Hematopoietic multipotent progenitor cell treated with erythropoietin and hydrocortisone succinate and interleukin-3 and kit ligand, for 4 days (in vitro differentiated cells): ENCODE results near the gene ZNF683.

Experiments
- DNase-seq: peaks from one replicate; pipeline ENCODE4 v3.0.0-alpha.2; 2015

ZNF683 gene

DNA sequence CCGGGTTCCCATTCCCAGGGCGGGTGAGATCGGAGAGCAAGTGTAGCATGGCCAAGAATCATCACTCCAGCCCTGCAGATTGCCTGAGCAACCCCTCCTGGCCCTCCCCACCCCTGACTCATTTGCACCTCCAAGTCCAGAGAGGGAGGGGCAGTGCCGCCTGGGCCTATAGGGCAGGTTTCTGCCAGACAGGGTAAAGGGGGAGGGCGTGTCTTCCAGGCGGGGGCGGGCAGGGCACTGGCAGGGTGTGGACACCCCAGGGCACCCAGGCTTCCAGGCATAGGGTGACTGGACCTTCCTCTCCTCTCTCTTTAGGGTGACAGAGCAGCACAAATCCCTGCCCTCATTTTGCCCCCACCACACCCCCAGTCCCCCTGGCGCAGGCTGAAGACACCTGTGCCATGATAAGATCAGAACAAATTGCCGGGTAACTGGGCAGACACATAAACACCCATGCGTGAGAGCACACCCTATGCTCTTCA is 15.4 kb downstream of the ZNF683 start:
- DNase-seq: no peak

DNA sequence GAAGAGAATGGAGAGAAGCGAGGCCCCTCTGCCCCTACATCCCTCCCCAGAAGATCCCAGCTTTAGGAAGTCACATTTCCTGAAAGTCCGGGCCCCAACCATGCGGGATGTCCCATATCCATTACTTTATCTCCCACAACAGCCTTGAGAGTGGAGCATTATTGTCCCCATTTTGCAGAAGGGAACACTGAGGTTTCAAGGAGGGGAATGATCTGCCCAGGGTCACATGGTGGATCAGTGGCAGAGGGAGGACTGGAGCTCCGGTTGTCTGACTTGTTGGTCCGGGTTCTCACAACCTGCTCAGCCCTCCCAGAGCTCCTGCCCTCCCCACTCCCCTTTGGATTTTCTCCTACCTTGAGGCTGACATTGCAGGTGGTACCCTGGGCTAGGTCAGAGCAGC is 16.4 kb downstream of the ZNF683 start:
- no peak for DNase-seq

DNA sequence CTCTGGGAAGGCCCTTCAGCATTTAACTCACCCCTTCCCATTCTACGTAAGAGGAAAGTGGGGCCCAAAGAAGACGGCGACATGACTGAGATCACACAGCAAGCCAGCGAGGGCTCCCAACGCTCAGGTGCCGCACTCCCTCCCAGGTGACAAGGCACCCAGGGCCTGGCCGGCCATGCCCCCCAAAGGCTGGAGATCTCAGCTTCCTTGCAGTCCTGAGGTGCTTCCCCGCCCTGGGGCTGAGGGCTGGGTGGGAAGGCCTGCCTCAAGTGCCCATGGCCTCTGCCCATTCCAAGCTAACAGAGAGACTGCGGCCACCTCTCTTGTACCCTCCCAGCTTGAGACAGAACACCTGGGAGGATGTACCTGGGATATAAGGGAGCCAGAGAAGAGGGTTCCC is 17.6 kb downstream of the ZNF683 start:
- DNase-seq: no peak

DNA sequence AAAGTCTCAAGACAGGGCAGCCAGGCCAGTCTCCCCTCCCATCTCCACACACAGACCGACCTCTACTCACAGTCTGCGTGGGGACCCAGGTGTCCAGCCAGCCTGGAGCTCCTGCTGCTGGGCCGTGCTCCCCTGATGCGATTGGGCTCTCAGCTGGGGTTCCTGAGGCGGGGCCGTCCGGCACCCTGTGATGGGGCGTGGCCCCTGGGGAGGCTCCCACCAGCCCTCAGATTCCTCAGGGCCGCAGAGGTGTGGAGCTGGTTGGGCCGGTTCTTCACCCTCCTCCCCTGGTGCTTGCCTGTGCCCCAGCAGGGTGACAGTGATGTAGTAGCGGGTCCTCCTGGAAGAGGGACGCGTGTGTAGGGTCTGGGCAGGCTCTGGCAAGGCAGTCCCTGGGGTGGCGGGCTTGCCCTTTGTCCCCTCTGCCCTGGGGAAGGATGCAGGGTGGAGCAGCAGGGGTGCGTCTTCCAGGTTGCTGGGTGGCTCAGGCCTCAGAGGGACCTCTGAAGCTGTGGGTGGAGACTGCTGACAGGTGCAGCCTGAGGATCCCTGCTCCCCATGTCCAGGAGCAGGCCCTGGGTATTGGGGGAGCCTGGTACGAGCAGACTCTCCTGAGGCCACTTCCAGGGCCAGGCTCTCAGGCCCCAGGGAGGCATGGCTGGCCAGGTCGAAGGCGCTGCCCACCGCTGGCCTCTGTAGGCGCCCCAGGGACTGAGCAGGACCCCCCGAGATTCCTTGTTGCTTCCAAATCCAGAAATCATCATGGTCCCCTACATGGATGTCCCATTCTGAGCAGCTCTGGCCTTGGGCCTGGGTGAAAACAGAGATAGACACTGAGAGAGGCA is 18.4 kb downstream of the ZNF683 start, which contains the start of gene CRYBG2:
Gene CRYBG2 (minus strand): TSS at position 155 of the 845 bp plus-strand sequence. CDS start 7,473 bp downstream, outside the sequence.
- DNase-seq: no peak

DNA sequence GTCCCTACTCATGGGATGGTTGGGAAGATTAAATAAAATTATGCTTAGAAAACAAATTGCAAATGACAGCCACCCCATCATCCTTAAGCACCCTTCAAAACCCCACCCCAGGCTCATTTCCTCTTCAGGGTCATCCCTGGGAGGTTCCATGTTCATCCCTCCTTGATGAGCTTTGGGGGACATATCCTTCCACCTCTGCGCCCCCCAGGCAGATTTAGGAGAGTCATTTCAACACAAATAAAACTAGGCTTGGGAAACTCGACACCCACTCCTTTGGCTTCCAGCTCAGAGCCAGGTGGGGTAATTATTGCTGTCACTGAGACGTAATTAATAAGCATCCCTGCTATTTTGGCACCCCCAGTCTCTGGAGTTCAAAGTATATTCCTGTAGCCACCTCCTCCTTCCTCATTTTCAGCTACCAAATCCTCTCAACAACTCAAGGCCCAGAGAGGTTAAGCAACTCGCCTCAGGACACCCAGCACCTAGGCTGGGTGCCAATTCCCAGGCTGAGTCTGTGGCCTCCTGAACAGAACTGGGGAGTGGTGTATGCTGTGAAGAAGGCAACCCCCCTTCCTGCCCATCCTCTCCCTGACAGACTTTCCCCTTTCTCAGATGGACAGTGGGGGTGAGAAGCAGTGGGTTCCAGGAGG is 19.2 kb downstream of the ZNF683 start:
- no peak for DNase-seq

DNA sequence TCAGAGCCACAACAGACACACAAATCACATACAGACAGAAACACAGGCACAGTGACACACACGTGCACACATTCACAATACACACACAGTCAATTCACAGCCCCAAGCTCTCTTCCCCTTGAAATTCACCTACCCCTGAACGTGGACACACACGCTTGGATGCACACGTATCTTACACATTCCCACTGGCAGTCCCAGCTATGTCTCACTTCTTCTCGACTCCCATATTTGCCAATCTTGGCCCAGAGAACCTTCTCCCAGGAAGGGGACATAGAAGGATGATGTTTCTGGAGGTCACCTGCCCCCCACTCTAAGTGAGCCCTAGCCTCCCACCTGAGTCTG is 20.2 kb downstream of the ZNF683 start:
- no peak for DNase-seq

DNA sequence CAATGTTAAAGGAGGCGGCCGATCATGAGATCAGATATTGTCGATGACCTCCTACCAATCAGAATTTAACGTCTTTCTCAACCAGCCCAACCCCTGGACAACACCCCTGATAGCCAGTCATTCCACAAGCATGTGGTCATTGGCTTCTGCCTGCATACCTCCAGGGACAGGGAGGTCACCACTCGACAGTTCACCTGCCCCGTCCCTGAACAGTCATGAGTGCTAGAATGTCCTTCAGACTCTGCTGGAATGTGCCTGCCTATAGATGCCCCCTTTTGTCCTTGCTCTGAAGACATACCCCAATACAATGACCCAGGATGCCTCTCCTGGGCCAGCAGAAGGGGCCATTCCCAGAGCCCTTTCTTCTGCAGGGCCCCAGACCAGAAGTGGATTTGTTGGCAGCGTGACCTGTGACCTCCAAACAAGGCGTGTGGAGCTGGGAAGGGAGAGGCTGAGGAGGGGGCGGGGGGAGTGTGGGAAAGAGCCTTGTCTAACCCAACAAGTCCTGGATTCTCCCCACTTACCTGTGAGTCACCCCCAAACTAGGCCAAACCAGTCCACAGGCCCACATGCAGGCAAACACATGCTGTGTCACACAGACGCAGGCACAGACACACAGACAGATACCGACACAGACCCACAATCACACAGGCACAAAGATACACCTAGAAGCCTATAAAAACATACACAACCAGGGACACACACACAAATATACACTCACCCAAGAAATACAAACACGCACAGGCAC is 20.8 kb downstream of the ZNF683 start:
- no peak for DNase-seq

DNA sequence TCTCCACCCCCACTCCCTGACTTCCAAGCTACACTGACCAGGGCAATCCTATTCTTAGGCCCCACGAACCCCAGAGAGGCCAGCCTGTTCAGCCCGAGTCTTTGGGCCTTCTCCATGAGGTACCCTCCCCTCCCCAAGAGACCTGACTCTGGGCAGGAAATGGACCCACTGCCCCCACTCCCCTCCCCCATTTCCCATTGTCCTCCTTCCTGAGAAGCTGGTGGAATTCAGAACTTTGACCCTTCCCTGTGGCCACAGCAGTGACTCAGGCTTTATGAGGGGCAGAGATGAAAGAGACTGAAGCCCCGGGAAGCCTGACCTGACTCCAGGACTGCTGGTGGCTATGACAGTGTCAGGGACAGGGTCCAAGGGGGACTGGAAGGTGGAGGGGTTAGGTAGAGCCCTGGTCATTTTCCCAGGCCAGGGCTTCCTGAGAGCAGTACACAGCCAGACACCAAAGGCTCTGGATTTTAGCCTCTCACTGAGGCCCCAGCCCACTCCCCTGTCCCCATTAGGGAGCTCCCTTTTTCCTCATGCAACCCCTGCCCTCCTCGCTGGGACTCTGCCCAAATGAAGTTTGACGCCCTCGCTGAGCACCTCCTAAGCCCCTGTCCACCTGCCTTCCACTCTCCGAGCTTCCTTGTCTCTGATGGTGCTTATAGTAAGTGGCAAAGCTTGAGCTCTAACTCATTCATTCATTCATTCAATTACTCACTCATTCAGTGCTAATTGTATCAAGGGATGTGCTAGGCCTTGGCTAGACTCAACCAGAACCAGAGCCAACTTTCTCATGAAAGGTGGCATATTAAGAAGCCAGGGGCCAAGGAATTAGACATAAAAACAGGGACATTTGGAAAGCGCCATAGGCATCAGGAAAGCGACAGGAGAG is 21.6 kb downstream of the ZNF683 start:
- no peak for DNase-seq

DNA sequence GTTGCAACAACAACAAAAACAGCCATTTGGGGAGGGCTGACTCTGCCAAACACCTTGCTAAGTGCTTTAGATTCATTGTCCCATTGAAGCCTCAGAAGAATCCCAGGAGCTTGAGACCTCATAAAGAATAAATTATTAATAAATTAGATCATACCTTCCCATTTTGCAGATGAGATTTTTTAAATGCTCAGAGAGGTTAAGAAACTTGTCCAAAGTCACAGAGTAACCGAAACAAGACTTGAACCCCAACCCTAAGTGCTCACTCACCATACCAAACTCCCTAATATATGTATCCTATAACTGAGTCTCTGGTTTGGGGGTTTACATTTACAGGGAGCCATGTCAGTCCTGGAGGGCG is 22.2 kb downstream of the ZNF683 start:
- DNase-seq: no peak

DNA sequence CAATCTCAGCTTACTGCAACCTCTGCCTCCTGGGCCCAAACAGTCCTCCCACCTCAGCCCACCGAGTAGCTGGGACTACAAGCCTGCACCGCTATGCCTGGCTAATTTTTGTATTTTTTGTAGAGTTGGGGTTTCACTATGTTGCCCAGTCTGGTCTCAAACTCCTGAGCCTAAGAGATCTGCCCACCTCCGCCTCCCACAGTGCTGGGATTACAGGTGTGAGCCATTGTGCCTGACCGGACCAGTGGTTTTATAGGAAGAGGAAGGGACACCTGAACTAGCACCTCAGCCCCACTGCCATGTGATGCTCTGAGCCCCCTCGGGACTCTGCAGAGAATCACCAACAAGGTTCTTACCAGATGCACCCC is 22.7 kb downstream of the ZNF683 start:
- DNase-seq: no peak

DNA sequence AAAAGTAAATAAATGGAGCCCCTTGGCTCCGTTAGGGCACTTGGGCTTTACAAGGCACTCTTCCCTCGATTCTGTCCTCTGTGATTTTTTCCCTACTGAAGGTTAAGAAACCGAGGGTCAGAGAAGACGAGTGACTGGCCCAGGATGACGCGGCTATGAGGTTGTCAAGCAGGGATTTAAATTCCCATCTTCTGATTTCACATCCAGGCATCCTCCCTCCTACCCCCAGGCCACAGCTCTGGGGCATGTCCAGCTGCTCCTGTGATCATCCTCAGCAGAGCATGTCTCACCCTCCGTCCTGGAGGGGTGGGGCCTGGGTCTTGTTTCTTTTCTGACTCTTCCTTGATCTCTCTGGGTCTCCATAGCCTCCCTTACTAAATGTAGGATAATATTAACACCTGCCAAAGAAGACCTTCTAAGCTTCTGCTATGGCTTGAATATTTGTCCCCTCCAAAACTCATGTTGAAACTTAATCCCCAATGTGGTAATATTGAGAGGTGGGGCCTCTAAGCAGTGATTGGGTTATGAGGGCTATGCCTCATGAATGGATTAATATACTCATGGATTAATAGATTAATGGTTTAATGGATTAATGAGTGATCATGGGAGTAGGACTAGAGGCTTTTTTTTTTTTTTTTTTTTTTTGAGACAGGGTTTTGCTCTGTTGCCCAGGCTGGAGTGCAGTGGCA is 23.2 kb downstream of the ZNF683 start:
- DNase-seq: no peak

DNA sequence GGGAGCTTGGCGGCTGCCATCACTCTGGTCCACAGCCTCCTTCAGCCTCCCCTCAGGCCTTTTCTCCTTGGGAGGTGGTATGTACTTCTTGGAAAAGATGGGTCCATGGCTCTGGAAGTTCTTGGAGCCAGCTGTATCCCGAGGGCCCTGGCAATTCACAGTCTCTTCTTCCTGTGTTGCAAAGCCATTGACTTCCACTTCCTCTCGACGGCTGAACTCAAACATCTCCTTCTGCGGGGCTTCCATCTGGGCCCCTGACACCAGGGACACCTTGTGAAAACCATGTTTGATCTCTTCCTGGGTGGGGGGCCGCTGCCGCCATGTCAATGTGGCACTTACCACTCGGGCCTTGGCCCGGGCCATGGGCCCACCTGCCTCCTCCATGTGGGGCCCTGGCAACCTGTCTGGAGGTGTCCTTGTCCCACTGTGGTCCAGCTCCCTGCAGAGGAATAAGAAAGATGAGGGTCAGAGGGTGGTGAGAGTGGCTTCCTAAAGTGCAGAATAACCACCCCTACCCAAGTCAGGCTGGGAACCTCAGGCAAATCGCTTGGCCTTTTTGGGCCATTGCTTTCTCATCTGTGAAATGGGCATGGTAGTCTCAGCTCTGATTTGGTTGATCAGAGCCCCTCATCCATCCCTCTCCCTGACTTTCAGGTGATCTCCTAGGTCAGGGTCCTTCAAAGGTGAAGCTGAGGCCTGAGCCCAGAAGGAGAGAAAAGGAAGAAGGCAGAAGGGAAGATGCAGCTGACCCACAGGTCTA is 26.1 kb downstream of the ZNF683 start:
- no peak for DNase-seq

DNA sequence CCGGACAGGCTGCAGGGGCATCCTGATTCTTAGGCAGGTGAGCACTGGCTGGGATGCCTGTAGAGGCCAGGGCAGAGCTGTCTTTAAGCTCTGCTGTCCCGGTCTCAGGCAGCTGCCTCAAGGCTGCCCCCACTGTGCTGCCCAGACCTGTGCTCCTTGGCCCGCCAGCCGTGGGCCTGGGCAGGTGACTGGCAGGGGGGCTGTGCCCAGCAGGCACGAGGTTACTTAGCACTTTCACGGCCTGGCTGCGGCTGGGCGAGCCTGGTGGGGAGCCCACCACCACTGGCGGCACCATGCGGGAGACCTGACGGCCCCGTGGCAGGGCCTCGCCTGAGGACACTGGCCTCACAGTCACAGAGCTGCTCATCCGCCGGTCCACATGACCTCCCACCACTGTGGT is 26.8 kb downstream of the ZNF683 start:
- no peak for DNase-seq

DNA sequence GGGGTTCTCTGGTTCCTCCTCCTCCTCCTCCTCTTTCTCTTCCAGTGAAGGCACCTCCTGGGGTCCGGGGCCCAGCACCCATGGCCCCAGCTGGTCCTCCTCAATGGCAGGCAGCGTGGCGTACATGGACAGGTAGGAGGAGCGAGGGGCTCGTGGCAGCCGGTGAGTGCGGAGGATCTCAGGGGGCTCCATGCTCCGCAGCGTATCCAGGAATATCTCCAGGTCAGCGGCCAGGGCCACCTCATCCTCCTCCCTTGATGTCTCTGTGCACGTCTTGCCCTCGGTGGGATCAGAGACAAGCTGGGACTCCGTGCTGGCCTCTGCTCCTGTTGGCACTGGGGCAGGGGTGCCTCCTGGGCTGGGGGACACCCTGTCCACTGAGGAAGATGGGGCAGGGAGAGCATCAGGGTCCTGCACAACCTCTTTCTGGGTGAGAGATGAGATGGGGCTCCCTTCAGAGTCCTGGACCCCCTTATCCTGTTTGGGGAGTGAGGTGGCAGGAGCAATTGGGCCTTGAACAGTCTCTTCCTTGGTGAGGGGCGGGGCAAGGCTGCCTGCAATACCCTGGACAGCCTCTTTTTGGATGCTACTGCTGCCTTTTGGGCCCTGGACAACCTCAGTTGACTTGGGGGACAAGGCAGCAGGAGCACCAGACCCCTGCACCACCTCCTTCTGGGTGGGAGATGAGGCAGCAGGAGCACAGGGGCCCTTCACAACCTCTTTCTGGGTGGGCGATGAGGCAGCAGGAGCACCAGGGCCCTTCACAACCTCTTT is 28.2 kb downstream of the ZNF683 start:
- no peak for DNase-seq

DNA sequence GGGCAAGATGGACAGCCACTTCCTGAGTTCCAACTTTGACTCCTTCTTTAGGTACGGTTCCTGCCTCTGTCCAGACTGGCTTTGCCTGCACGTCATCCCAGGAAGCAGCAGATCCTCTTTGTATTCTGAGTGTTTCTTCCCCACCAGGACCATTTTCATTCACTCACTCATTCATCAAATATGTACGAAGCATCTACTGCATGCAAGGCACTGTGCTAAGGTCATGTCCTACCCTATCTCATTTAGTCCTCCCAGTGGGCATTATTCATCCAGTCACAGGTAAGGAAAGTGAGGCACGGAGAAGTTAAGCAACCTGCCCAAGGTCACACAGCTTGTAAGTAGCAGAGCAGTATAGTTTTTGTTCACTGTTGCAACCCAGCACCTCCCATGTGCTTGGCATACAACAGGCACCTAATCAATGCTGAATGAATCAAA is 32.5 kb downstream of the ZNF683 start:
- DNase-seq: no peak

DNA sequence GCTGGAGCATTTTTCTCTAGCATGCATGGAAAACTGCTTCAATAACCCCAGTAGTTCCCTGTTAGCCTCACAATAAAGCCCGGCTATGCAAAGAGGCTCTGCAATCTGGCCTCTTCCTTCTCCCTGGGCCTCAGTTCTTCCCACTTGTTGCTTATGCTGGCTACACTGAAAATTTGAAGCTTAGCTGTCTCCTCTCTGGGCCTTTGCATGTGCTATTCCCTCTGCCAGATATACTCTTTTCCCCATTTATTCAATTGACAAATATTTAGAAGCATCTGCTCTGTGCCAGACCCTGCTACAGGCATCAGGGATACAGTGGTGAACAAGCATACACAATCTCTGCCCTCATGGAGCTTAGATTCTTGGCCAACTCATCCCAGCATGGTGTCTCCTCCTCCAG is 33.9 kb downstream of the ZNF683 start:
- DNase-seq: no peak

DNA sequence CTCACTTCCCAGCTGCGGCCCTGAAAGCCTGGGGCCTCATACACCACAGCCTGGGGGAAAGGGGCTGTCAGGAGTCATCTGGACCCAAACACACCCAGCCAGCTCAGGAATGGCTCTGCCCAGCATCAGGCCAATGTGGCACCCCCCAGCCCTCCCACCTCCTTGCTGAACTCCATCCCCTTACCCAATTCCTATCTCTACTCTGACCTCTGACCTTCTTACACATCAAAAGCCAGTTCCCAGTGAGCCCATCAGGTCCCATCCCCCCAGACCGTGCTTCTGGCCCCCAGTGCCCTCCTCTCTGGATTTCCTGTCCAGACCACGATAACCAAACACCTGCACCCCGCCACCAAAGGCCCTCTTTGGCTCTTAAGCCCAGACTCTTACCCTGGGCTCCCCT is 34.9 kb downstream of the ZNF683 start:
- DNase-seq: no peak

DNA sequence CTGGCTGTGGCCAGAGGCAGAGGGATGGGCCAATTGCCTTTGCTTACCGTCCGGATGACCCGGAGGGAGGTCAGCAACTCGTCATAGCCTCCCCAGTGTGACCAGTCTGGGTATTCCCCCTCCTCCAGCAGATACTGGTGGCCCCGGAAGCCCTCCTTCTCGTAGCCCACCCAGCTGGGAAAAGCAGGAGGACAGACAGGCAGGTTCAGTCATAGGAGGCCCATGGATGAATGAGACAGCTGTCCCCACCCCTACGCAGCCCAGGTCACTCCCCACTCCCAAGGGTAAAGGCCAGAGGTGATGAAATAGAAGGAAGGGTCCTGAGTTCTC is 35.4 kb downstream of the ZNF683 start:
- DNase-seq: no peak

DNA sequence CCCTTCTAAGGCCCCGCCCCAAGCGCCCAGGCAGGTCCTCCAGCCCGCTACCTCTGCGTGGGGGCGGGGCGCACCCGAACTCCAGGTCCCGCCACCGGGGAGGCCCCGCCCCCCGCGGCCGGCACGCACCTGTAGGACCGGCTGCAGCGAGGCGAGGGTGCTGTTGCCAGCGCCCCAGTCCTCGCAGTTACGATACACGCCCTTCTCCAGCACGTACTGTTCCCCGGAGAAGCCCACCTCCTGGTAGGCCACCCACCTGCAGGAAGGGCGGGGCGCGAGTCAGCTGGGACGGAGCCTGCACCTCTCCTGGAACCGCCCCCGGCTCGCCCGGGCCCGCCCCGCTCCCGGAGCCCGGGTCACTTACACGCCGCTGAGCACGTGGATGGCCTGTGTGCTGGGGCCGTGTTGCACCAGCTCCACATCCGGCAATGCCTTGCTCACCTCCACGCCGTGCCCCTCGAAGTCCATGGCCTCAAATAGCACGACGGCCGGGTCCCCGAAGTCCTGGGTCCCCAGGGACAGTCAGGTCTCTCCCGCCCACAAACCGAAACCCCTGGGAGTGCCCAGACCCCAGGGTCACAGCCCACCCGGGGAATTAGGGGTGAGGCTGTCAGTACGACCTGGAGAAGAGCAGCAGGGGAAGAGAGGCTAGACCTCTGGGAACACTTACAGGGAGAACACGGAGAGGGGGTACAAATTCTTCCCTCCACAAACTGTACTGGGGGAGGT is 35.9 kb downstream of the ZNF683 start:
- peak; percentile 75 for DNase-seq
